ENCODE results near the gene ROCK2. TPM values are rescaled to one million over a fixed set of nuclear protein-coding genes. Genes with fewer than 3 reads are reported as not detected.

The ROCK2 gene
- total RNA-seq, 3 donors from 2014 or later (not counting 1 experiment from before 2014, with no cell fraction given) = 19.9 to 28.2 (median 21.9) TPM

DNA sequence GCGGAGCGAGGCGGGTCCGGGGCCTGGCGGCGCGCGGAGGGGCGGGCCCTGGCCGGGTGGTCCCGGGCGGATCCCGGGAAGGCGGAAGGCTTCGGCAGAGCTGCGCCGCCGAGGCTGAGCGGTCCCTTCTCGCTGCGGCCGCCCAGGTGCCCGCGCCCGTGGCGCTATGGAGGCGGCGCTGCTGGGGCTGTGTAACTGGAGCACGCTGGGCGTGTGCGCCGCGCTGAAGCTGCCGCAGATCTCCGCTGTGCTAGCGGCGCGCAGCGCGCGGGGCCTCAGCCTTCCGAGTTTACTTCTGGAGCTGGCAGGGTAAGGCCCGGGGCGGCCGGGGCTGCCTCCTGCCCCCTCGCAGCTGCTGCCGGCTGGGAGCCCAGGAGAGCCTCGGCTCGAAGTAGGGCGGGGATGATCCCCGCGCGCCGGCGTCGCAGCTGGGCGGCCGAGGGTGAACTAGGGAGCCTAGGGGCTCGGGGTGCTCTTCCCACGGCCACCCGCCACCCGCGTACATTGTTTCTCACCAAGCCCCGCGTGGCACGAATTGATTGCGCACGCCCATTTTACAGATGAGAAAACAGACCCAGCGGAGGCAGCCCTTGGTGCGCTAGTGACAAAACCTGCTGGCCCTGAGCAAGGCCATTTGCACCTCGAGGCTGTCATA, 188.9 kb downstream of the ROCK2 start, which contains the start of gene SLC66A3:
SLC66A3 (plus strand) TSS at position 87 of the 655 bp plus-strand sequence; CDS start at position 167, 80 bp downstream.
- WGBS (ENCODE audit: insufficient coverage) = 1% methylated on average over 71 of the region's 71 CpGs
- H3K4me3 ChIP-seq (ENCODE audit: low read length) = peak within 1 kb of the TSS; percentile 70
- ATAC-seq = peak; percentile 69 to 80 (median 73)
- Mint-ChIP-seq H3K4me1 (peaks cover 14 to 29% of the 10 kb centered on the region in 2 donors), H3K36me3 (no peaks in the 10 kb centered on the region), H3K27me3 (ENCODE audit: low read depth in 2 of 2) (no peaks in the 10 kb centered on the region), H3K9me3 (no peaks in the 10 kb centered on the region), H3K4me3 (peak within 1 kb of the TSS; percentile 86), H3K27ac (peak within 1 kb of the TSS; percentile 75 to 86)
- intact Hi-C loops (cut with micrococcal nuclease) = loop anchor here (2.0 to 10.0 kb wide), 3 partner anchors 23 to 312 kb away; partner anchors contain the start of genes E2F6 and ROCK2
- TF ChIP-seq, protein P1, sequence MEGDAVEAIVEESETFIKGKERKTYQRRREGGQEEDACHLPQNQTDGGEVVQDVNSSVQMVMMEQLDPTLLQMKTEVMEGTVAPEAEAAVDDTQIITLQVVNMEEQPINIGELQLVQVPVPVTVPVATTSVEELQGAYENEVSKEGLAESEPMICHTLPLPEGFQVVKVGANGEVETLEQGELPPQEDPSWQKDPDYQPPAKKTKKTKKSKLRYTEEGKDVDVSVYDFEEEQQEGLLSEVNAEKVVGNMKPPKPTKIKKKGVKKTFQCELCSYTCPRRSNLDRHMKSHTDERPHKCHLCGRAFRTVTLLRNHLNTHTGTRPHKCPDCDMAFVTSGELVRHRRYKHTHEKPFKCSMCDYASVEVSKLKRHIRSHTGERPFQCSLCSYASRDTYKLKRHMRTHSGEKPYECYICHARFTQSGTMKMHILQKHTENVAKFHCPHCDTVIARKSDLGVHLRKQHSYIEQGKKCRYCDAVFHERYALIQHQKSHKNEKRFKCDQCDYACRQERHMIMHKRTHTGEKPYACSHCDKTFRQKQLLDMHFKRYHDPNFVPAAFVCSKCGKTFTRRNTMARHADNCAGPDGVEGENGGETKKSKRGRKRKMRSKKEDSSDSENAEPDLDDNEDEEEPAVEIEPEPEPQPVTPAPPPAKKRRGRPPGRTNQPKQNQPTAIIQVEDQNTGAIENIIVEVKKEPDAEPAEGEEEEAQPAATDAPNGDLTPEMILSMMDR (IDR thresholded peaks at IDR 0.05) = no peak
- peak in 1 of 2 donors; percentile 92 for DNase-seq
- no peaks in the 10 kb centered on the region for H3K27me3 ChIP-seq (ENCODE audit: control insufficient read depth, insufficient read depth, low read length)
- H3K9me3 ChIP-seq (ENCODE audit: control insufficient read depth, insufficient read depth, low read length) = no peaks in the 10 kb centered on the region
- peaks cover 28% of the 10 kb centered on the region for H3K4me1 ChIP-seq (ENCODE audit: control insufficient read depth, insufficient read depth, low read length)
- H3K27ac ChIP-seq (ENCODE audit: low read length) = peak within 1 kb of the TSS; percentile 95
- no peaks in the 10 kb centered on the region for H3K36me3 ChIP-seq (ENCODE audit: control insufficient read depth, insufficient read depth, low read length)

DNA sequence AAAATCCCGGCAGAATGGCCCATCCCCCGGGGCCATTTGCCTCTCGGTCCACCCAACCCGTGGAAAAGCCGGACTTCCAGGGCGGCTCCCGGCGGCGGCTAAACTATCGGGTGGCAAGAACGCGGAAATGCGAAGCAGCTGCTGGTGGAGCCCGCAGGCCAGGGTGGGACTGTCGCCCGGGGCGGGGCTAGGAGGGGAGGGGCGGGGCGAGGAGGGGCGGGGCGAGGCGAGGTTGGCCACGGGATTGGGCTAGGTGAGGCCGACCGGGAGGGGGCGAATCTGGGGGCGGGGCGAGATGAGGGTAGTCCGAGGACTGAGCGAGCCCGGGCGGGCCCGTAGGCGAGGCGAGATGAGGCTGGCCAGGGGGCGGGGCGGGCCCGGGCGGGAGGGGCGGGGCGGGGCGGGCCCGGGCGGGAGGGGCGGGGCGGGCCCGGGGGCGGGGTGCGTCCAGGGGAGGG, 189.5 kb downstream of the ROCK2 start:
- DNase-seq (peak; percentile 94 to 98), ATAC-seq (peak; percentile 90 to 97 (median 91))
- no peaks in the 10 kb centered on the region for H3K27me3 Mint-ChIP-seq (ENCODE audit: low read depth in 2 of 2)

DNA sequence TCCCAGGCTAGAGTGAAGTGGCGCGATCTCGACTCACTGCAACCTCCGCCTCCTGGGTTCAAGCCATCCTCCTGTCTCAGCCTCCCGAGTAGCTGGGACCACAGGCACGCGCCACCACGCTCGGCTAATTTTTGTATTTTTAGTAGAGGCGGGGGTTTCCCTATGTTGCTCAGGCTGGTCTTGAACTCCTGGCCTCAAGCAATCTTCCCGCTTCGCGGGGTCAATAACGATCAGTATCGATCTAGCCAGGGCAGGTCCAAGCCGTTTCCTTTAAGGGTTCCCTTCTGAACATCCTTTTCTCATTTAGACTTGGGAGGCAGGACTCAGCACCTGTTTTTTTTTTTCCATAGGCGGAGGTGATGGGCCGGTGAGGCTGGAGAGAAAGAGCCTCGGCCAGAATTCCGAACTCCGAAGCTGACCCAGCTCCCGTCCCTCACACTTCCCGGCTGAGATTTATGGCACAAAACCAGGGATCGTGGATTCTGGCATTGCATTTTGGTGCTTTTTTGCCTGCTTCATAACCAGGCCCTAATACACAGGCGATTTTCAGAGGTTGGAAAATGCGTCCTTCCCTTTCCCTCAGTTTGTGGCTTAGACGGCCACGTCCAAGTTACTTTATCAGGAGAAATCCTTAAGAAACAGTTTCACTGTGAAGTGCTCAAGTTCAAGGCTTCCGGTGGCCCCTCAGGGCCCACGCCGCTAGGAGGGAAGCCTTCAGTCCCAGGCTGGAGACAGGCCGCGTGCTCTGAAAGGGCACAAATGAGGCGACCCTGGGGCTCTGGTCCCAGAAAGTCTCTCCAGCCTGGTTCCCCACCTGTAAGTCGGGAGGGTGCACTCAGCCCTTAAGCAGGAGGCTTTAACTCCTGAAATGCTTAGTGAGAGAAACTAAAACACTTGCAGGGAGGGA, 190.2 kb downstream of the ROCK2 start:
- H3K9me3 Mint-ChIP-seq = no peaks in the 10 kb centered on the region
- intact Hi-C loops (cut with micrococcal nuclease) = loop anchor here (2.0 to 10.0 kb wide), 2 partner anchors 21 to 191 kb away; partner anchors contain the start of gene ROCK2

More for the DNA sequence above, 189.5 kb downstream of the ROCK2 start:
- peak overlapping the region; percentile 75 to 86 for H3K27ac Mint-ChIP-seq
- peak overlapping the region; percentile 70 for H3K4me3 ChIP-seq (ENCODE audit: low read length)
- H3K27me3 ChIP-seq (ENCODE audit: control insufficient read depth, insufficient read depth, low read length) = no peaks in the 10 kb centered on the region
- H3K36me3 Mint-ChIP-seq = no peaks in the 10 kb centered on the region
- under 1% methylated on average over 46 of the region's 49 CpGs for WGBS (ENCODE audit: insufficient coverage)
- H3K4me3 Mint-ChIP-seq = peak overlapping the region; percentile 75
- H3K36me3 ChIP-seq (ENCODE audit: control insufficient read depth, insufficient read depth, low read length) = no peaks in the 10 kb centered on the region
- peaks cover 26% of the 10 kb centered on the region for H3K4me1 ChIP-seq (ENCODE audit: control insufficient read depth, insufficient read depth, low read length)
- TF ChIP-seq, protein P1 (IDR thresholded peaks at IDR 0.05) = no peak
- H3K27ac ChIP-seq (ENCODE audit: low read length) = peak overlapping the region; percentile 95
- peaks cover 12 to 24% of the 10 kb centered on the region in 2 donors for H3K4me1 Mint-ChIP-seq
- intact Hi-C loops (cut with micrococcal nuclease) = loop anchor here (2.0 to 10.0 kb wide), 3 partner anchors 22 to 312 kb away; partner anchors contain the start of genes E2F6 and ROCK2
- no peaks in the 10 kb centered on the region for H3K9me3 ChIP-seq (ENCODE audit: control insufficient read depth, insufficient read depth, low read length)
- H3K9me3 Mint-ChIP-seq = no peaks in the 10 kb centered on the region

More for the DNA sequence above, 190.2 kb downstream of the ROCK2 start:
- no peaks in the 10 kb centered on the region for H3K27me3 ChIP-seq (ENCODE audit: control insufficient read depth, insufficient read depth, low read length)
- DNase-seq (no peak), ATAC-seq (peak in 1 of 3 donors; percentile 6)
- H3K27ac Mint-ChIP-seq = peak overlapping the region; percentile 75 to 86
- peaks cover 26% of the 10 kb centered on the region for H3K4me1 ChIP-seq (ENCODE audit: control insufficient read depth, insufficient read depth, low read length)
- peaks cover 12 to 22% of the 10 kb centered on the region in 2 donors for H3K4me1 Mint-ChIP-seq
- TF ChIP-seq, protein P1 (IDR thresholded peaks at IDR 0.05) = no peak
- H3K4me3 ChIP-seq (ENCODE audit: low read length) = peak overlapping the region; percentile 70
- H3K36me3 Mint-ChIP-seq = no peaks in the 10 kb centered on the region
- 59% methylated on average over 35 of the region's 35 CpGs for WGBS (ENCODE audit: insufficient coverage)
- no peaks in the 10 kb centered on the region for H3K9me3 ChIP-seq (ENCODE audit: control insufficient read depth, insufficient read depth, low read length)
- no peaks in the 10 kb centered on the region for H3K27me3 Mint-ChIP-seq (ENCODE audit: low read depth in 2 of 2)
- H3K27ac ChIP-seq (ENCODE audit: low read length) = peak overlapping the region; percentile 95
- peak overlapping the region; percentile 75 for H3K4me3 Mint-ChIP-seq
- H3K36me3 ChIP-seq (ENCODE audit: control insufficient read depth, insufficient read depth, low read length) = no peaks in the 10 kb centered on the region
